Parathyroid adenoma (tissue), 2 donors: Measurements from ENCODE around the gene TMEM145.
"Not testable (repeated sequence)": the region's sequence is repeated elsewhere in the genome, so short reads cannot be mapped to it uniquely, and the experiment has no call there.

ENCODE experiments used
- H2AFZ ChIP-seq: fragments of 300-600 bp; sonication (generic); one replicate; pipeline ENCODE4 v1.7.0; 2017; ENCODE audit warnings: antibody characterized with exemption, mild to moderate bottlenecking
- H3K27ac ChIP-seq: fragments of 300-600 bp; sonication (generic); one replicate; pipeline ENCODE4 v1.7.0; 2017
- H3K27me3 ChIP-seq: fragments of 300-600 bp; sonication (generic); one replicate; pipeline ENCODE4 v1.7.0; 2017; ENCODE audit warnings: low read length; ENCODE audit not compliant: control insufficient read depth, insufficient read depth
- H3K36me3 ChIP-seq: fragments of 300-600 bp; sonication (generic); one replicate; pipeline ENCODE4 v1.7.0; 2017; ENCODE audit warnings: low read length; ENCODE audit not compliant: control insufficient read depth, insufficient read depth
- H3K4me1 ChIP-seq: fragments of 300-600 bp; sonication (generic); one replicate; pipeline ENCODE4 v1.7.0; 2017; ENCODE audit warnings: control low read depth
- H3K4me2 ChIP-seq: fragments of 300-600 bp; sonication (generic); one replicate; pipeline ENCODE4 v1.7.0; 2017; ENCODE audit warnings: low read length
- H3K4me3 ChIP-seq: fragments of 300-600 bp; sonication (generic); one replicate; pipeline ENCODE4 v1.7.0; 2017; ENCODE audit warnings: low read depth, low read length
- H3K79me2 ChIP-seq: fragments of 300-600 bp; sonication (generic); one replicate; pipeline ENCODE4 v1.7.0; 2017; ENCODE audit warnings: control low read depth
- H3K9ac ChIP-seq: fragments of 300-600 bp; sonication (generic); one replicate; pipeline ENCODE4 v1.7.0; 2017; ENCODE audit warnings: mild to moderate bottlenecking
- H3K9me3 ChIP-seq: fragments of 300-600 bp; sonication (generic); one replicate; pipeline ENCODE4 v1.7.0; 2017; ENCODE audit warnings: low read length; ENCODE audit not compliant: control insufficient read depth
- CTCF ChIP-seq: fragments of 300-600 bp; sonication (generic); IDR thresholded peaks from one replicate; pipeline ENCODE4 v1.7.0; 2017; ENCODE audit warnings: antibody characterized with exemption, mild to moderate bottlenecking
- donor health status: primary hyperparathyroidism.

The TMEM145 gene

DNA sequence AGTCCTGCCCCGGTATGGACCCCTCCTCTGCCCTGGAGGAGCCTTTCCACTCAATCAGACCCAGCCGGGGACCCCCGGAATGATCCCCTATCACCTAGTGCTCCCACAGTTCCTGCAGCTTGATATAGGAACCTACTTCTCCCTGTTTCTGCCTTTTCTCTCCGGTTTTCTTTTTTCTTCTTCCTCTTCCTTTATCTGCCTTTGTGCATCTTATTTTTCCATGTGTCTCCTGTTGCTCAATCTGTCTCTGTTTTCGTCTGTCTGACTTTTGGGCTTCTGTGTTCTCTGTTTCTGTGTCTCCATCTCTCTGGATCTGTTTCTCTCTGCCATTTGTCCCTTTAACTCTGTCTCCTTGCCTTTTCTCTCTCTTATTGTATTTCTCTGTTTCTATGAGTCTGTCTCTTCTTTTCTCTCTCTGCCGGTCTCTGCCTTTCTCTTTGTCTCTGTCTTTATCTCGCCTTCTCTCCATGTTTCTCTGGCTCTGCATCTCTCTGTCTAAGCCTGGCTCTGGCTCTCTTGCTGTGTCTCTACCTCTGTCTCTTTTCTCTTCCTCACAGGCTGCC lies 22.3 kb downstream of the TMEM145 start:
- no peaks in the 10 kb centered on the region for H3K36me3 ChIP-seq
- H3K4me3 ChIP-seq, result no peak overlapping the region

DNA sequence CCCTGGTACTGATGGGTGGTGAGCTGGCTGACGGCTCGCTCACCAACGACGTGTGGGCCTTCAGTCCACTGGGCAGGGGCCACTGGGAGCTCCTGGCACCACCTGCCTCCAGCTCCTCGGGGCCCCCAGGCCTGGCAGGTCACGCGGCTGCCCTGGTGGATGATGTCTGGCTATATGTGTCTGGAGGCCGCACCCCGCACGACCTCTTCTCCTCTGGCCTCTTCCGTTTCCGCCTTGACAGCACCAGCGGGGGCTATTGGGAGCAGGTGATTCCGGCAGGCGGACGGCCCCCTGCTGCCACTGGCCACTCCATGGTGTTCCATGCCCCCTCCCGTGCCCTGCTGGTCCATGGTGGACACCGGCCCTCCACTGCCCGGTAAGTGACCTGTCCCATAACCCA lies 22.9 kb downstream of the TMEM145 start:
- Histone ChIP-seq H3K36me3 (no peaks in the 10 kb centered on the region), H3K27ac (no peak overlapping the region), H3K4me3 (no peak overlapping the region)

More for the DNA sequence above, 22.3 kb downstream of the TMEM145 start:
- no peak overlapping the region for H2AFZ ChIP-seq
- H3K27me3 ChIP-seq, result no peaks in the 10 kb centered on the region
- no peak overlapping the region for H3K4me2 ChIP-seq
- H3K9me3 ChIP-seq, result no peaks in the 10 kb centered on the region
- H3K9ac ChIP-seq, result no peak overlapping the region
- no peaks in the 10 kb centered on the region for H3K4me1 ChIP-seq
- H3K27ac ChIP-seq, result no peak overlapping the region
- H3K79me2 ChIP-seq, result no peaks in the 10 kb centered on the region
- TF ChIP-seq CTCF, result no peak

GRCh38 chr19:42339126-42339860 lies 26.2 kb downstream of the TMEM145 start:
- H3K4me2 ChIP-seq, H3K27ac ChIP-seq, H3K36me3 ChIP-seq: not testable (repeated sequence)

More for the DNA sequence above, 22.9 kb downstream of the TMEM145 start:
- TF ChIP-seq CTCF, result no peak
- H3K27me3 ChIP-seq, result no peaks in the 10 kb centered on the region
- no peaks in the 10 kb centered on the region for H3K4me1 ChIP-seq
- H3K9ac ChIP-seq, result no peak overlapping the region
- H3K79me2 ChIP-seq, result no peaks in the 10 kb centered on the region
- H2AFZ ChIP-seq, result no peak overlapping the region
- no peak overlapping the region for H3K4me2 ChIP-seq
- H3K9me3 ChIP-seq, result no peaks in the 10 kb centered on the region

DNA sequence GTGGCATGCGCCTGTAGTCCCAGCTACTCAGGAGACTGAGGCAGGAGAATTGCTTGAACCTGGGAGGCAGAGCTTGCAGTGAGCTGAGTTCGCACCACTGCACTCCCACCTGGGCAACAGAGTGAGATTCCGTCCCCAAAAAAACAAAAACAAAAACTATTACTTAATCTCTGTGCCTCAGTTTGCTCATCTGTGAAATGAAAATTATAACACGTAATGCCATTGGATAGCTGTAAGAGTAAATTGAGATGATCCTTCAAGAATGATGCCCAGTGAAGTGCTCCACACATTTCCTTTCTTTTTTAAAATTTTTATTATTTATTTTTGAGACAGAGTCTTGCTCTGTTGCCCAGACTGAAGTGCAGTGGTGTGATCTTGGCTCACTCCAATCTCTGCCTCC lies 26.8 kb downstream of the TMEM145 start:
- H3K4me1 ChIP-seq, H3K27me3 ChIP-seq, H3K79me2 ChIP-seq, H3K27ac ChIP-seq, H3K9me3 ChIP-seq, H3K4me2 ChIP-seq, H3K36me3 ChIP-seq, H2AFZ ChIP-seq, H3K4me3 ChIP-seq, H3K9ac ChIP-seq: not testable (repeated sequence)

More at GRCh38 chr19:42339126-42339860, 26.2 kb downstream of the TMEM145 start:
- not testable (repeated sequence) for H3K27me3 ChIP-seq, H3K9ac ChIP-seq, H3K79me2 ChIP-seq, H3K4me3 ChIP-seq, H2AFZ ChIP-seq, H3K4me1 ChIP-seq, H3K9me3 ChIP-seq

DNA sequence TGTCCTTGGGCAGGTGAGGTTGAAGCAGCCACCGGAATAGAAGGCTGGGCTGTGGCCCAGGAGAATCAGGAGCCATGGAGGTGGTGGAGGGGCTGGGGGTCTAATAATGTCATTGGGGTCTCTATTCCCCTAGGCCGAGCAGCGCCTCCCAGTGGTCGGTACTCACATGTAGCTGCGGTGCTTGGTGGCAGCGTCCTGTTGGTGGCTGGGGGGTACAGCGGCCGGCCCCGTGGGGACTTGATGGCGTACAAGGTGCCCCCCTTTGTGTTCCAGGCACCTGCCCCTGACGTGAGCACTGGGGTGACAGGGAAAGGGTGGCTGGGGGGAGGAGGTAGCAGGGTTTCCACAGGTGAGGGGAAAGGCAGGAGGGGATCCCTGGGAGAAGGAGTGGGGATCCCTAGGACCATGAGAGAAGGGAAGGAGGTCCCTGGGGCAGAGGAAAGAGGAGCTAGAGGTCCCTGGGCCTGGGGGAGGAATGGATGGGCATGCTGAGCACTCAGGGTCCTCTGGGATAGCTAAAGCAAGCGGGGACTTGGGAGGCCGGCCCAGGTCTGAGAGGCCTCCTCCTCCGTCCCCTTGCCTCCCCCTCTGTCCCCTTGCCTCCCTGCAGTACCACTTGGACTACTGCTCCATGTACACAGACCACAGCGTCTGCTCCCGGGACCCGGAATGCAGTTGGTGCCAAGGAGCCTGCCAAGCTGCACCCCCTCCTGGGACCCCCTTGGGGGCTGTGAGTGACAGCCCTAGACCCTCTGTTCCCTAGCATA lies 30.4 kb downstream of the TMEM145 start:
- Histone ChIP-seq H3K4me3 (no peak overlapping the region), H3K79me2 (peaks cover 2% of the 10 kb centered on the region), H3K9me3 (no peaks in the 10 kb centered on the region), H3K27ac (no peak overlapping the region), H2AFZ (no peak overlapping the region), H3K4me2 (no peak overlapping the region), H3K4me1 (no peaks in the 10 kb centered on the region), H3K9ac (no peak overlapping the region), H3K36me3 (no peaks in the 10 kb centered on the region), H3K27me3 (no peaks in the 10 kb centered on the region)
- no peak for TF ChIP-seq CTCF
